Activated CD8-positive, alpha-beta memory T cell treated with anti-CD3 and anti-CD28 coated beads, Interleukin-2, amount 50 U/mL, for 4 hours (primary cell): ENCODE measurements around the gene MC1R.
"Not testable (repeated sequence)": the region's sequence is repeated elsewhere in the genome, so short reads cannot be mapped to it uniquely, and the experiment has no call there.

Experiments
- DNase-seq: peaks from one replicate; pipeline ENCODE4 v3.0.0-alpha.2; 2020

MC1R gene

DNA sequence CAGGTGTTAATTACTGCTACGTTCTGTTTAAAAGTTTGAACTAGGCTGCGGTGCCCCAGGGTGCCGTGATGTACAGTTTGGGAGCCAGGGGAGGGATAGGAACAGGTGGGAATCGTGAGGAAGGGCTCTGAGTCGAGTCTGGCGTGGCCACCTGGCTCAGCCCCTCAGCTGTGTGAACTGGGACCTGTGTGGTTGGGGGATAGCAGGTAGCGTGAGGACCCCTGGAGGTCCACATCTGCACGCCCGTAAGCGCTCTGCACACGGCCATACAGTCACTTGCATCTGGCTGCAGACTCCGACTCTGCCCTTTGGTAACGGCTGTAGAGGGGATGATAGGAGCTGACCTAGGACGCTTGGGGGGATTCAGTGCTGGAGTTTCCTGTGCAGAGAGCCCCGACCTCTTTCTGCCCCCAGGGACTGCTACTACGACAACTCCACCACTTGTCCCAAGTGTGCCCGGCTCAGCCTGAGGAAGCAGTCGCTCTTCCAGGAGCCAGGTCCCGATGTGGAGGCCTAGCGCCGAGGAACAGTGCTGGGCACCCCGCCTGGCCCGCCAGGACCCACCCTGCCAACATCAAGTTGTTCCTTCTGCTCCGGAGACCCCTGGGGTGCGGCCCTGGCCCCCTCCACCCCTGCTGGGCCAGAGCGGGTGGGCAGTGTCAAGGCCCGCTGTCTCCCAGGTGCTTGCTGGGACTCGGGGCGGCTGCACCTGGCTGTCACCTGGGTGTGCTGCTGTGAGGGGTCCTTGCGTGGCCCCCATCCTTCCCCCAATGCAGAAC lies 47.0 kb downstream of the MC1R start:
- DNase-seq: no peak

DNA sequence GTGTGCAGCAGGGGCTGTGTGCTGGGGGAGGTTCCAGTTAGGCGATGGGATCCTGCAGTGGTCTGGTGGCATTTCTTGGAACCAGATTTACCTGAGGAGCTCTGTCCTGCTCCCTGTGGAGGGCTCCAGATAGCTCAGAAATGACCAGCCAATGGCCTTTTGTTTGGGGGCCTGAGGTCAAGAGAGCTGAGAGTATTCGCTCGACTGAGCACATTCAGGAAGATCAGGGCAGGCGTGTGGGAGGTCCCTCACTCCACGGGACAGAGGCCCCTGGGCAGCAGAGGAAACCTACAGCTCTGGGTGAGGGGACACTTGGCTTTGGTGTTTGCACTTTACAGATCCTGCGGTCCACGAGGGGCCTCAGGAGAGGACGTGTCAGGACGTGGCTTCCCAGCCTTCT lies 48.1 kb downstream of the MC1R start:
- no peak for DNase-seq

DNA sequence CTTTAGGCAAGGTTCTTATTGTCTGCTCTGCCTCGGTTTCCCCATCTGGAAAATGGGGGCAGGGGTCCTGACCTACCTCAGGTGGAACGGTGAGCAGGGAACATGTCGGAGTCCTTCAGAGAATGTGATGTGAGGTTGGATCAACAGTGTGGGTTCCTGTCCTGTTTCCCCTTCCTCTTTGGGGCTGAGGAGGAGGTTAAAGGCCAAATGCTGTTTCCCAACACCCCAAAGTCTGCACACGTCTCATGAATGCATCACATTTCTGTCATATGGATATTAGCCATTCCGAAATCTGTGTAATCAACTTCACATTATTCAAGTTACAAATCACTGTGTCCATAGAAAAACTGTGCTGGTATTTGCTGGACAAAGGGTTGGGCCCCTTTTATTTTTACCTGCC lies 48.8 kb downstream of the MC1R start:
- DNase-seq: not testable (repeated sequence)

DNA sequence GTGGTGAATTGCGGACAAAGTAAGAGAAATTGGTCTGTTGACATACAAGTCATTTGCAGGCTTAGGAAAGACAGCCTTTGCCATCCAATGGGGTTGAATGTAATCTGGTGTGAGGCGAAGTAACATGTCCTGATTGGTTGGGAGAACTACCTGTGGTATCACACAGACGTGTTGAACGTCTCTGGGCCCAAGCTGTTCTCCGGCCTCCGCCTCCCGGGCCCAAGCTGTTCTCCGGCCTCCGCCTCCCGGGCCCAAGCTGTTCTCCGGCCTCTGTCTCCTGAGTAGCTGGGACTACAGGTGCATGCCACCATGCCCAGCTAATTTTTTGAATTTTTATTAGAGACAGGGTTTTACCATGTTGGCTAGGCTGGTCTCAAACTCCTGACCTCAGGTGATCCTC lies 49.4 kb downstream of the MC1R start:
- DNase-seq: not testable (repeated sequence)

DNA sequence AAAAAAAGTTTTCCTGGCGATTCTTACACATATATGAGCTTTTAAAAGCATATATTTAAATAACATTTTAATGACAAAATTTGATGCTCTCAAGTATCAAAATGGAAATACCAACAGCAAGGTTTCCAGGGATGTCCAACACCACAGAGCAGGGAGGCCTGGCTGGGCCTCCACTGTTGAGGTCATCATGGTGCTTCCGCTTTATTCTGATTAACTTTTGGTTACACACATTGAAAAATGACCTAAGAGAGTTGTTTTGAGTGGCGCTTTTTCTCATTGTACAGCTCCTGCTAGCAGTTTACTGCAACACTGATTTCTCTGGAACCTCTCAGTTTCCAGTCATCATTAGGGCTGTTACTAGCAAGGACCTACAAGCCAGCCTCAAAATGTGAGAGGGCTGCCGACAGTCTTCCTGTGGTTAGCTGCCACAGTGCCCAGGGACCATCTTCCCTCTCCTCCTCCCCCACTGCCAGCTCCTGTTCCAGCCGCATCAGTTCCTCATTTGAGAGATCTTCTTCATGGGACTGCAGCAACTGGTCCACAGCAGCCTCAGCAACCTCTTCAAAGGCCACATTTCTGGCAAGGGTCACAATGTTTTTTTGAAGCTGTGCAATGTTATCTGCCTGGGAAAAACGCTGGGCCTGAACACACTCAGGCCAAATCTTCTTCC lies 51.2 kb downstream of the MC1R start:
- DNase-seq: no peak
